Neural cell (in vitro differentiated cells): ENCODE data around the gene OR51E1. TPM values are rescaled to one million over a fixed set of nuclear protein-coding genes. Genes with fewer than 3 reads are reported as not detected.

ENCODE experiments used
- H2AFZ ChIP-seq: fragments of 200-600, 300-800 bp; sonication (generic), shearing (Covaris generic); 2 replicates; pipeline ENCODE4 v1.6.0; 2014; ENCODE audit warnings: low read depth, mild to moderate bottlenecking, antibody characterized with exemption, low read length, moderate library complexity
- H3F3A ChIP-seq: fragments of 200-600 bp; shearing (Covaris generic); 2 replicates; pipeline ENCODE4 v1.6.1; 2016; ENCODE audit warnings: mild to moderate bottlenecking, moderate library complexity, mixed read lengths, antibody characterized with exemption, low read length; ENCODE audit not compliant: insufficient read depth, poor library complexity, severe bottlenecking
- H3K27ac ChIP-seq: fragments of 200-600, 300-800 bp; sonication (generic), shearing (Covaris generic); 2 replicates; pipeline ENCODE4 v1.5.1; 2014; ENCODE audit warnings: mild to moderate bottlenecking, low read length, moderate library complexity
- H3K27me3 ChIP-seq: fragments of 300-800, 200-600 bp; sonication (generic), shearing (Covaris generic); 2 replicates; pipeline ENCODE4 v1.6.0; 2014; ENCODE audit warnings: mild to moderate bottlenecking, low read depth, low read length, moderate library complexity; ENCODE audit not compliant: insufficient read depth
- H3K36me3 ChIP-seq: fragments of 300-800, 200-600 bp; sonication (generic), shearing (Covaris generic); 2 replicates; pipeline ENCODE4 v1.5.1; 2014; ENCODE audit warnings: mild to moderate bottlenecking, antibody characterized with exemption, low read length, moderate library complexity; ENCODE audit not compliant: insufficient read depth
- H3K4me2 ChIP-seq: fragments of 300-800, 200-600 bp; sonication (generic), shearing (Covaris generic); 2 replicates; pipeline ENCODE4 v1.6.0; 2014; ENCODE audit warnings: mild to moderate bottlenecking, low read length
- H3K4me3 ChIP-seq: fragments of 300-800, 200-600 bp; sonication (generic), shearing (Covaris generic); 2 replicates; pipeline ENCODE4 v1.5.1; 2014; ENCODE audit warnings: mild to moderate bottlenecking, low read length, moderate library complexity
- H3K79me2 ChIP-seq: fragments of 200-600 bp; shearing (Covaris generic); replicated peaks from 2 replicates; pipeline ENCODE4 v1.6.0; 2014; ENCODE audit warnings: mild to moderate bottlenecking, low read length, moderate library complexity; ENCODE audit not compliant: insufficient read depth
- H3K9ac ChIP-seq: fragments of 300-800, 200-600 bp; sonication (generic), shearing (Covaris generic); 2 replicates; pipeline ENCODE4 v1.6.1; 2016; ENCODE audit warnings: mild to moderate bottlenecking, low read length, mixed read lengths
- H3K9me2 ChIP-seq: fragments of 200-600 bp; shearing (Covaris generic); 2 replicates; pipeline ENCODE4 v1.6.1; 2016; ENCODE audit warnings: mild to moderate bottlenecking, low read length, mixed read lengths; ENCODE audit not compliant: insufficient read depth
- H3K9me3 ChIP-seq: fragments of 200-600, 300-800 bp; sonication (generic), shearing (Covaris generic); 2 replicates; pipeline ENCODE4 v1.6.1; 2016; ENCODE audit warnings: mild to moderate bottlenecking, mixed run types, low read length, moderate library complexity, mixed read lengths
- H4K20me1 ChIP-seq: fragments of 200-600 bp; shearing (Covaris generic); 2 replicates; pipeline ENCODE4 v1.6.1; 2016; ENCODE audit warnings: mild to moderate bottlenecking, mixed run types; ENCODE audit not compliant: insufficient read depth
- EP300 ChIP-seq: fragments of 450-650 bp; conservative IDR thresholded peaks from 2 replicates; pipeline ENCODE4 v1.6.1; 2014; ENCODE audit warnings: antibody characterized with exemption, mild to moderate bottlenecking, moderate library complexity; ENCODE audit not compliant: poor library complexity, severe bottlenecking
- EZH2 ChIP-seq: fragments of 200-600, 300-800 bp; shearing (Covaris generic), sonication (generic); IDR thresholded peaks from 2 replicates; pipeline ENCODE4 v1.6.1; 2014; ENCODE audit warnings: antibody characterized with exemption, low read length, borderline replicate concordance, mild to moderate bottlenecking; ENCODE audit not compliant: insufficient read depth, poor library complexity, severe bottlenecking
- MXI1 ChIP-seq: fragments of 450-650 bp; conservative IDR thresholded peaks from 2 replicates; pipeline ENCODE4 v1.6.1; 2014; ENCODE audit warnings: antibody characterized with exemption, mild to moderate bottlenecking; ENCODE audit not compliant: poor library complexity, severe bottlenecking
- POLR2AphosphoS5 ChIP-seq: IDR thresholded peaks from 2 replicates; pipeline ENCODE4 v1.6.1; 2012
- RAD21 ChIP-seq: fragments of 450-650 bp; conservative IDR thresholded peaks from 2 replicates; pipeline ENCODE4 v1.6.1; 2014; ENCODE audit warnings: antibody characterized with exemption, mild to moderate bottlenecking, moderate library complexity
- SMC3 ChIP-seq: fragments of 450-650 bp; conservative IDR thresholded peaks from 2 replicates; pipeline ENCODE4 v1.6.1; 2014; ENCODE audit warnings: antibody characterized with exemption, mild to moderate bottlenecking, moderate library complexity; ENCODE audit not compliant: poor library complexity
- TAF1 ChIP-seq: IDR thresholded peaks from 2 replicates; pipeline ENCODE4 v1.6.1; 2012; ENCODE audit warnings: low read depth
- polyA plus RNA-seq: library from polyadenylated mRNA; depleted of rRNA; stranded (reverse); fragments of >200 nt; gene quantifications from 2 replicates; pipeline ENCODE4 v1.2.3, GENCODE V29; 2014
- TF ChIP-seq, protein P1 (sequence below): fragments of 450-650 bp; IDR thresholded peaks from 2 replicates; pipeline ENCODE4 v1.5.1; 2014; ENCODE audit warnings: antibody characterized with exemption, mild to moderate bottlenecking, moderate library complexity; ENCODE audit not compliant: poor library complexity, severe bottlenecking
- TF ChIP-seq, protein P2 (sequence below): IDR thresholded peaks from 2 replicates; pipeline ENCODE4 v1.6.1; 2012; ENCODE audit warnings: borderline replicate concordance

The OR51E1 gene
- polyA plus RNA-seq, 1 donor from 2014 or later: not detected

DNA sequence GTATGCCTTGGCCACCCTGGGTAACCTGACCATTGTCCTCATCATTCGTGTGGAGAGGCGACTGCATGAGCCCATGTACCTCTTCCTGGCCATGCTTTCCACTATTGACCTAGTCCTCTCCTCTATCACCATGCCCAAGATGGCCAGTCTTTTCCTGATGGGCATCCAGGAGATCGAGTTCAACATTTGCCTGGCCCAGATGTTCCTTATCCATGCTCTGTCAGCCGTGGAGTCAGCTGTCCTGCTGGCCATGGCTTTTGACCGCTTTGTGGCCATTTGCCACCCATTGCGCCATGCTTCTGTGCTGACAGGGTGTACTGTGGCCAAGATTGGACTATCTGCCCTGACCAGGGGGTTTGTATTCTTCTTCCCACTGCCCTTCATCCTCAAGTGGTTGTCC is 3.9 kb upstream of the OR51E1 start:
- Histone ChIP-seq H3K9me2 (no peaks in the 10 kb centered on the region), H3K9me3 (no peaks in the 10 kb centered on the region), H3K4me3 (no peak overlapping the region), H3K9ac (no peak overlapping the region), H3F3A (no peaks in the 10 kb centered on the region), H3K4me2 (no peak overlapping the region), H3K79me2 (no peaks in the 10 kb centered on the region), H2AFZ (no peak overlapping the region), H3K27me3 (no peaks in the 10 kb centered on the region), H4K20me1 (no peaks in the 10 kb centered on the region), H3K27ac (no peak overlapping the region), H3K36me3 (no peaks in the 10 kb centered on the region)
- TF ChIP-seq SMC3 (no peak), EP300 (no peak), RAD21 (no peak), EZH2 (no peak), MXI1 (no peak), TAF1 (no peak), POLR2AphosphoS5 (no peak)
- TF ChIP-seq, protein P1, sequence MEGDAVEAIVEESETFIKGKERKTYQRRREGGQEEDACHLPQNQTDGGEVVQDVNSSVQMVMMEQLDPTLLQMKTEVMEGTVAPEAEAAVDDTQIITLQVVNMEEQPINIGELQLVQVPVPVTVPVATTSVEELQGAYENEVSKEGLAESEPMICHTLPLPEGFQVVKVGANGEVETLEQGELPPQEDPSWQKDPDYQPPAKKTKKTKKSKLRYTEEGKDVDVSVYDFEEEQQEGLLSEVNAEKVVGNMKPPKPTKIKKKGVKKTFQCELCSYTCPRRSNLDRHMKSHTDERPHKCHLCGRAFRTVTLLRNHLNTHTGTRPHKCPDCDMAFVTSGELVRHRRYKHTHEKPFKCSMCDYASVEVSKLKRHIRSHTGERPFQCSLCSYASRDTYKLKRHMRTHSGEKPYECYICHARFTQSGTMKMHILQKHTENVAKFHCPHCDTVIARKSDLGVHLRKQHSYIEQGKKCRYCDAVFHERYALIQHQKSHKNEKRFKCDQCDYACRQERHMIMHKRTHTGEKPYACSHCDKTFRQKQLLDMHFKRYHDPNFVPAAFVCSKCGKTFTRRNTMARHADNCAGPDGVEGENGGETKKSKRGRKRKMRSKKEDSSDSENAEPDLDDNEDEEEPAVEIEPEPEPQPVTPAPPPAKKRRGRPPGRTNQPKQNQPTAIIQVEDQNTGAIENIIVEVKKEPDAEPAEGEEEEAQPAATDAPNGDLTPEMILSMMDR: no peak
- TF ChIP-seq, protein P2, sequence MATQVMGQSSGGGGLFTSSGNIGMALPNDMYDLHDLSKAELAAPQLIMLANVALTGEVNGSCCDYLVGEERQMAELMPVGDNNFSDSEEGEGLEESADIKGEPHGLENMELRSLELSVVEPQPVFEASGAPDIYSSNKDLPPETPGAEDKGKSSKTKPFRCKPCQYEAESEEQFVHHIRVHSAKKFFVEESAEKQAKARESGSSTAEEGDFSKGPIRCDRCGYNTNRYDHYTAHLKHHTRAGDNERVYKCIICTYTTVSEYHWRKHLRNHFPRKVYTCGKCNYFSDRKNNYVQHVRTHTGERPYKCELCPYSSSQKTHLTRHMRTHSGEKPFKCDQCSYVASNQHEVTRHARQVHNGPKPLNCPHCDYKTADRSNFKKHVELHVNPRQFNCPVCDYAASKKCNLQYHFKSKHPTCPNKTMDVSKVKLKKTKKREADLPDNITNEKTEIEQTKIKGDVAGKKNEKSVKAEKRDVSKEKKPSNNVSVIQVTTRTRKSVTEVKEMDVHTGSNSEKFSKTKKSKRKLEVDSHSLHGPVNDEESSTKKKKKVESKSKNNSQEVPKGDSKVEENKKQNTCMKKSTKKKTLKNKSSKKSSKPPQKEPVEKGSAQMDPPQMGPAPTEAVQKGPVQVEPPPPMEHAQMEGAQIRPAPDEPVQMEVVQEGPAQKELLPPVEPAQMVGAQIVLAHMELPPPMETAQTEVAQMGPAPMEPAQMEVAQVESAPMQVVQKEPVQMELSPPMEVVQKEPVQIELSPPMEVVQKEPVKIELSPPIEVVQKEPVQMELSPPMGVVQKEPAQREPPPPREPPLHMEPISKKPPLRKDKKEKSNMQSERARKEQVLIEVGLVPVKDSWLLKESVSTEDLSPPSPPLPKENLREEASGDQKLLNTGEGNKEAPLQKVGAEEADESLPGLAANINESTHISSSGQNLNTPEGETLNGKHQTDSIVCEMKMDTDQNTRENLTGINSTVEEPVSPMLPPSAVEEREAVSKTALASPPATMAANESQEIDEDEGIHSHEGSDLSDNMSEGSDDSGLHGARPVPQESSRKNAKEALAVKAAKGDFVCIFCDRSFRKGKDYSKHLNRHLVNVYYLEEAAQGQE: no peak

DNA sequence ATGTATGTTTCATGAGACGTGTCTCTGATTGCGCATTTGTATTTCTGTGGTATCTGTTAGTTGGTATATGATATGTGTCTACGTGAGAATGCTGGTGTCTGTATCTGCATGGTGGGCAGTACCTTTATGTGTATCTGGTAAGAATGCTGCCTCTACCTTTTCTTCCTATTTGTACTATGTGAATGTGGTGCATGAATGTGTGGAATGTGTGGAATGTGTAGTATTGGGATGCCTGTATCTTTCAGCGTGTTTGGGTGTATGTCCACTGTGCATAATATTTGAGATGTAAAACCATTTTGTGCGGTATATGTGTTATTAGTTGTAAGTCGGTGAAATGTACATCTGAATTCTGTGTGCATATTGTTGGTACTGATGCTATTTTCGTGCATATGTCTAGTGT is 2.3 kb upstream of the OR51E1 start:
- Histone ChIP-seq H3K27ac (no peak overlapping the region), H3F3A (no peaks in the 10 kb centered on the region), H3K4me2 (no peak overlapping the region), H3K9me3 (no peaks in the 10 kb centered on the region), H4K20me1 (no peaks in the 10 kb centered on the region), H3K36me3 (no peaks in the 10 kb centered on the region), H2AFZ (no peak overlapping the region), H3K79me2 (no peaks in the 10 kb centered on the region), H3K27me3 (no peaks in the 10 kb centered on the region), H3K9me2 (no peaks in the 10 kb centered on the region), H3K9ac (no peak overlapping the region), H3K4me3 (no peak overlapping the region)
- no peak for TF ChIP-seq MXI1
- TF ChIP-seq, protein P2: no peak
- TF ChIP-seq RAD21: no peak
- no peak for TF ChIP-seq EP300
- no peak for TF ChIP-seq POLR2AphosphoS5
- no peak for TF ChIP-seq TAF1
- no peak for TF ChIP-seq SMC3
- TF ChIP-seq EZH2: no peak
- TF ChIP-seq, protein P1: no peak
